ENCODE data around the gene IL19. TPM values are rescaled to one million over a fixed set of nuclear protein-coding genes. Genes with fewer than 3 reads are reported as not detected.
A peak's percentile ranks its signal among the peaks of the same experiment; 100 is the strongest.

The IL19 gene
- total RNA-seq, 1 experiment from 2014 or later, result not detected

DNA sequence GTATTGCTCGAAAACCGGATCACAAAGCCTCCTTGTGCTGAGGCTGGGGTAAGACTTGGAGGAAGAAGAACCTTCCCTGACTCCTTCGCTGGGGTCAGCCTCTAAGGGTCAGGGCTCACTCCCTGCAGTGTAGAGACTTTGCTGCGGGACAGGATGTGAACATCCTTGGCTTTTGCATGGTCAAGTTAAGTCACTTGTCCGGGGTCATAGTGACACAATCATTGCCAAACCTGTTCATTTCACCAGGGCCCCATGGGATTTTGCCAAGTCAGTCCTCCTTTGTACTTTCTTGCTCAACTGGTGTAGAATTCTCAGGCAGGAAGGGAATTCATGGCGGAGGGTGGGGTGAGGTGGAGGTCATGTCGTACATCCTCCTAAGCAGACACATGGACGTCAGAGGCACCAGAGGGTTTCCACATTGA, 26.4 kb downstream of the IL19 start:
- no peaks in the 10 kb centered on the region for H3K36me3 ChIP-seq
- no peaks in the 10 kb centered on the region for H3K27me3 ChIP-seq
- DNase-seq, result no peak
- no peak overlapping the region for H3K4me3 ChIP-seq
- no peaks in the 10 kb centered on the region for H3K9me3 ChIP-seq (replicated peaks)
- no peak overlapping the region for H3K27ac ChIP-seq
- peaks cover 13% of the 10 kb centered on the region for H3K4me1 ChIP-seq

DNA sequence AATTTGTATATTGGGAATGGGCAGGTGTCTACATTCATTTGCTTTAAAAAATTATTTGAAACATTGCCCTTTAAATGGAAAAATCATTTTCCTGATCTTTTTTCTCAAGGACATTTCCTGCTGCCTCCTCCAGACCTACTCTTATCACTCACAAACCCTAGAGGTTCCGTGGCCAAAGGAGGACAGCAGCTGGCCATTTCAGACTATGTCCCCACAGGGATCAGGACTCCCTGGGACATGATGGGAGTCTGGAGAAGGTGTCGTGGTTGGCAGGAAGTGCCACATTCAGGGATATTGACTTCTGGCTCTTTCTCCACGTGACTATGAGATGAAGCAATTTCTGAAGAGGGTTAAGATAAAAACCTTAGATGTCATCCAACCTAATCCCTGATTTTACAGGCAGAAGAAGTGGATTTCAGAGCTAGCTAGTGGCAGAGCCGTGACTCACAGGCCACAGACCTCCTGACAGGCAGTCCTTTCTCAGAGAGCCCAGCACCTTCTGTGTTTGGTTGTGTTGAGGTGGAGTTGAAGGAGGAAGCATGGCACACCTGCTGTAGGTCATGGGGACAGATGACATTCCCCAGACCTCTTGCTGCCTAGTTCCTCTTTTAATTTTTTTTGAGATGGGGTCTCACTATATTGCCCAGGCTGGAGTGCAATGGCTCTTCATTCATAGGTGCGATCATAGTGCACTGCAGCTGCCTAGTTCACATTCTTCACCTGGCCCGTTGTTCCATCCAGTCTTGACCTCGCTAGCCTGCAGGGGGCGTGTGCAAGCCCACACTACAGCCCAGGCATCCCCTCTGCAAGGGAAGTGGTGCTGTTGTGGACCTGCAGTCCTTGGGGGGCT, 27.2 kb downstream of the IL19 start:
- no peak overlapping the region for H3K4me3 ChIP-seq
- no peaks in the 10 kb centered on the region for H3K27me3 ChIP-seq
- H3K4me1 ChIP-seq, result peaks cover 13% of the 10 kb centered on the region
- H3K9me3 ChIP-seq (replicated peaks), result no peaks in the 10 kb centered on the region
- H3K36me3 ChIP-seq, result no peaks in the 10 kb centered on the region
- no peak overlapping the region for H3K27ac ChIP-seq
- DNase-seq, result peak in 1 of 2 experiments; percentile 33

DNA sequence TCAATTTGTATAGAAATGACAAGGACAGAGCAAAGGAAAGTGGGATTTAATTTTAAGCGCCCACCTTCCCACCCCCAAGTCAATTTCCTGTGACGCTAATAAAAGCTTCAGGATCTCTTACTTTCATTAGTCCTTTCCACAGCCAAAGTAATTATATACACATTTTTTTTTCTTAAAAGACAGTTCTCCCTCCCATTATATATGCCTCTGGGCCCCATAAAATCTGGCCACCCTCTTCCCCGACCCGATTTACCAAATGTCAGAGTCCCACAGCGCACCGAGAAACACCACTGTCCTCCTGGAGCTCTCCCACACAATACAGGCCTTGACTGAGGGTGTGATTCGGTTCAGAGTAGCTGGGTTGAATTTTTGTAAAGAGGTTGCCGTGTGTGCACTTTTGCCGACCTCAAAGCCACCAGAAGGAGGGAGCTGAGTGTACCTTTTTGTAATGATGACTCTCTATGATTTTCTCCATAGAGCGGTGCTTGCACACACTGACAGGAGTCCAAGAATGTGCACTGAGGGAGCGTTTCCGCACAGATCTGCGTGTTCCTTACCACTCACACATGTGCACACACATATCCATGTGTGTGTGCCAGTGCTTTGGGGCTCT, 27.9 kb downstream of the IL19 start:
- H3K9me3 ChIP-seq (replicated peaks), result no peaks in the 10 kb centered on the region
- peaks cover 6% of the 10 kb centered on the region for H3K4me1 ChIP-seq
- H3K36me3 ChIP-seq, result no peaks in the 10 kb centered on the region
- no peaks in the 10 kb centered on the region for H3K27me3 ChIP-seq
- no peak for DNase-seq
- no peak overlapping the region for H3K4me3 ChIP-seq
- no peak overlapping the region for H3K27ac ChIP-seq

DNA sequence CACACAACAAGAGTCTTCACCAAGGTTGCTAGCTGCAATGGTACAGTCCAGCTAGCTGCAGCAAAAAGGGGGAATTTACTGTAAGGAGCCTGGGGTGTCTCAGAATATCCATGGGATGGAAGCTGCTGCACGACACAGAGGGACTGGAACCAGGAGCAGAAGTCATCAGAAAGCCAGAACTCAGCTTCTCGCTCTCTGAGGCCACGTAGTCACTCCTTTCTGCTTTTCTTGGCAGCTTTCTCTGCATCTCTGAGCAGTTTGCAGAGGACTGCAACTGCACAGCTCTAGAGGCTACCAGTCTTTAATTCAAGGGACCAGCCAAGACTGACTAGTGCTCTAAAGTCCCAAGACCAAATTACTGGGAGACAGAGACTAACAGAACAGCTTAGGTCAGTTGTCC, 28.7 kb downstream of the IL19 start:
- H3K27me3 ChIP-seq, result no peaks in the 10 kb centered on the region
- no peak for DNase-seq
- H3K4me1 ChIP-seq, result no peaks in the 10 kb centered on the region
- no peaks in the 10 kb centered on the region for H3K9me3 ChIP-seq (replicated peaks)
- no peak overlapping the region for H3K4me3 ChIP-seq
- H3K27ac ChIP-seq, result no peak overlapping the region
- H3K36me3 ChIP-seq, result no peaks in the 10 kb centered on the region

DNA sequence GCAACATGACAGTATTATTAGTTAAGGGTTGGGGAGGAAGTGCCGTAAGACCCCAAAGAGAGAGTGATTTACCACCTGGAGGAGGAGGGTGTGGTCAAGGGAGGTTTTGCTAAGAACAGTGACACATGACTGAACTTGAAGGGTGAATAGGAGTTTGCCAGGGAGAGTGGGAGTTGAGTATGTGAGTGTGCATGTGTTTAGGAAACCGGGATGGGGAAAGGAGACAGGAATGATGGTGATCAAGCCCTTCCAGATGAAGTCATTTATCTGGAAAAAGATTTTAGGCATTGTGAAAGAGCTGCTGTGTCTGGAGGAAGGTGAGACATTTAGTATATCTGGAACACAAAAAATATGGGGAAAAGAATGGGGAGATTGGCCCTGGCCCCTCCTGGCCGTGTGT, 29.8 kb downstream of the IL19 start:
- no peak for DNase-seq
- no peaks in the 10 kb centered on the region for H3K4me1 ChIP-seq
- no peaks in the 10 kb centered on the region for H3K36me3 ChIP-seq
- H3K4me3 ChIP-seq, result no peak overlapping the region
- no peaks in the 10 kb centered on the region for H3K27me3 ChIP-seq
- no peaks in the 10 kb centered on the region for H3K9me3 ChIP-seq (replicated peaks)
- H3K27ac ChIP-seq, result no peak overlapping the region

DNA sequence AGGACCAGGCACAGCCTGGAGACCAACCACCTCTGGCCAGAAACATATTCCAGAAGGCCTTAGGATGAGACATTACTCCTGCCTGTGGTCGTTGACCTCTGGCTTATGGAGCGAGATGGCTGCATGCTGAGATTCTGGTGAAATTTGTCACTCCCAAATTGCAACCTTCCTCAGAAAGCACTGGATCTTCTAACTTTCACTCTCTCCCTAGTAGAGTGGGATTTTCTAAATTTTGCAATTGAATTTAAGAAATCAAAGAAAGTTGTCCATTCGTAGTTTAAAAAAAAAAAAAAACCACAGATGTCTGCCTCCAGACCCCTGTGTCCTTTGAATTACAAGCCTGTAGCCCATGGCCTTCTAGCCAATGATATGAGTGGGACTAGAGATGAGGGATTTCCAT, 30.3 kb downstream of the IL19 start:
- no peak for DNase-seq
- Histone ChIP-seq H3K4me3 (no peak overlapping the region), H3K4me1 (no peaks in the 10 kb centered on the region), H3K9me3 (replicated peaks) (no peaks in the 10 kb centered on the region), H3K27me3 (no peaks in the 10 kb centered on the region), H3K27ac (no peak overlapping the region), H3K36me3 (no peaks in the 10 kb centered on the region)

DNA sequence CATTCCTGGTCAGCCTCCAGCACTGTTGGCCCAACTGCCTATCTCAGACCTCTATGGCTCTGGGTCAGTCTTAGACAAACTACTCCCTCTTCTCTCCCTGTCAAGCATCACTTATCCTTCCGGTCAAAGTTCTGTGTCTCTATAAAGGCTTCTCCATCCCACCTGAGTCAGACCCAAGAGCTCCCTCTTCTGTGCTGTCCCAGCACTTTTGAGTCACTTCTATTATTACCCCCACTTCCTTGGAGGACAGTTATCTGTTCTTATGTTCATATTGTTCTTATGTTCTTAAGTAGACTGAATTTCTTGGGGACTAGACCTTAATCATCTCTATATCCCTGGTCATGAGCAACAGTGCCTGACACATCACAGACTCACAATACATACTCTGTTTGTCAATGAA, 30.9 kb downstream of the IL19 start:
- no peaks in the 10 kb centered on the region for H3K27me3 ChIP-seq
- no peaks in the 10 kb centered on the region for H3K9me3 ChIP-seq (replicated peaks)
- no peaks in the 10 kb centered on the region for H3K4me1 ChIP-seq
- no peaks in the 10 kb centered on the region for H3K36me3 ChIP-seq
- no peak overlapping the region for H3K4me3 ChIP-seq
- H3K27ac ChIP-seq, result no peak overlapping the region
- no peak for DNase-seq

DNA sequence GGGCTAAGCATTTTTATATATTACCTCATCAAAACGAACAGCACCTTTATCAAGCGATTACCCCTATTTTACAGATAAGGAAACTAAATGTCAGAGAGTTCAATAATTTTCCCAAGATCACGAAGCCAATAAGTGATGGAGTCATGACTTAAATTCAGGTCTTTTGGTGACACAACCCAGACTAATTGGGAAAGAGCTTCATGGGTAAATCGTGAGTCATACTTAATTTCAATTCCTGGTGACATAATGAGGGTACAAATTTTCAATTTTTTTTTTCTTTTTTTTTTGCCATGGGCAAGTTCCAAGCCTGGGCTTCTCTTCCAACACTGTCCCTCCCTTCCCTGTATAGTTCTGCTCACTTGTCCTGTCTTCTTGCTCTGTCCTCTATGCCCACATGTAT, 31.8 kb downstream of the IL19 start:
- Histone ChIP-seq H3K27ac (no peak overlapping the region), H3K4me3 (no peak overlapping the region), H3K36me3 (no peaks in the 10 kb centered on the region), H3K27me3 (no peaks in the 10 kb centered on the region), H3K4me1 (no peaks in the 10 kb centered on the region), H3K9me3 (replicated peaks) (no peaks in the 10 kb centered on the region)
- DNase-seq, result no peak

DNA sequence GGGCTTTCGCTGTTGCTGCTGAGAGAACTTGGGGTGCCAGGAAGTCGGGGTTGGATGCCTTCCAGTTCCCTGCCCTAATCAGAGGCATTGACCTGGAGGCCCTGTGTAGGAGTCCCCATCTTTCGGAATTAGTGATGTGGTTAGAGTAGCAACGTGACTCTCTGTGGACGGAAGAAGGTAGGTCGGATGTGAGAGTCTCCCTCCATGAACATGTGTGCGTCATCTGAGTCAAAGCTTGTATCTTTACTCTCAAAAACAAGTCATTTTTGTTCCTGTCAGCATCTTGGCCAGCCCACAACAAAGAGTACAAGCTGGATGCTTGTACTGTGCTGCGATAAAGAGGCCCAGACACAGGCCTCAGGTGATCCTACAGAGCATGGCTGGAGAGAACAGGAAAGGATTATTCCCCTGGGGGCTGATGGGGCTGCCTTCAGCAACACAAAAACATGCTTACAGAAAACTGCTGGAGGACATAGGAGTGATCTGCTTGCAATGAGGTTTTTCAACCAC, 32.7 kb downstream of the IL19 start:
- Histone ChIP-seq H3K4me3 (no peak overlapping the region), H3K9me3 (replicated peaks) (no peaks in the 10 kb centered on the region), H3K27me3 (no peaks in the 10 kb centered on the region), H3K27ac (no peak overlapping the region), H3K36me3 (no peaks in the 10 kb centered on the region), H3K4me1 (no peaks in the 10 kb centered on the region)
- no peak for DNase-seq

DNA sequence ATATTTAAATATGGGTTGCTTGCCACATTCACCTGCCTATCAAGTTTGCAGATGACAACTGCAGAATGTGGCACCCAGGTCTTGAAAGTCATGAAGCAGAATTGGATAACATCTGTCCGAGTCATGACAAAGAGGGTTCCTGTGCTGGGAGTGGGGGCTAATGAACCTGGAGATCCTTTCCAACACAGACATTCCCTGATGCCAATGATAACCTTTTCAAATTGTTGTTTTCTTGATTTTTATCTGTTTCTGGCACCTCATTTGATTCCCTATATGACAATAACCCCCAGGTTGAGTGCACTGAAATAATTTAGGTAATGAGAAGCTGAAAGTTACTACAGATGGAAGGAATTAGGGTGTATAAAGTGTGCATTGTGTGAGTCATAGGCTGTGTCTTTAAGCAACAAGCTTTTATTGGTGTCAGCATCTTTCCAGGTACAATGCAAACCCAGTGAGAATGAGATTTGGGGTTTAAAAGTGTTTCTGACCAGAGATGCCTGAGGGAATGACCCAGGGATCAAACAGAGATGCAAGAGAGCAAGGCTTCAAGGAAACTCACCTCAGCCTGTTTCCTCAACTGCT, 33.7 kb downstream of the IL19 start:
- Histone ChIP-seq H3K27ac (no peak overlapping the region), H3K9me3 (replicated peaks) (no peaks in the 10 kb centered on the region), H3K4me3 (no peak overlapping the region), H3K4me1 (no peaks in the 10 kb centered on the region), H3K27me3 (no peaks in the 10 kb centered on the region), H3K36me3 (no peaks in the 10 kb centered on the region)
- no peak for DNase-seq

DNA sequence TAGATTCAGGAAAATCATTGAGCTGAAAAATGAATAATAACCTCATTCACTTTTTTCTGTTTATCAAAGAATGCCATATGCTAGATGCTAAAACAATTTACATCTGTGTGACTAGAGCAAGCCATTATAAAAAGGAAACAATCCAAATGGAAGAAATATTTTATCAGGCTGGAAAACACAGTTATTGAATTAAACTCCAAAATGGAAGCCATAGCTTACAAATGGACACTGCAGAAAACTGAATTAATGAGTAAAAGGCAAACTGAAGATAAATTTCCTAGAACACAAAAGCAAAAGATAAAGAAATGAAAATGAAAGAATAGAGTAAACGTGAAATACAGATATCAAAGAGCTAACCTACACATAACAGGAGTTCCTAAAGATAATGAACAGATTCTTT, 34.8 kb downstream of the IL19 start:
- no peak for DNase-seq
- Histone ChIP-seq H3K27ac (no peak overlapping the region), H3K36me3 (no peaks in the 10 kb centered on the region), H3K4me3 (no peak overlapping the region), H3K4me1 (no peaks in the 10 kb centered on the region), H3K27me3 (no peaks in the 10 kb centered on the region), H3K9me3 (replicated peaks) (no peaks in the 10 kb centered on the region)

DNA sequence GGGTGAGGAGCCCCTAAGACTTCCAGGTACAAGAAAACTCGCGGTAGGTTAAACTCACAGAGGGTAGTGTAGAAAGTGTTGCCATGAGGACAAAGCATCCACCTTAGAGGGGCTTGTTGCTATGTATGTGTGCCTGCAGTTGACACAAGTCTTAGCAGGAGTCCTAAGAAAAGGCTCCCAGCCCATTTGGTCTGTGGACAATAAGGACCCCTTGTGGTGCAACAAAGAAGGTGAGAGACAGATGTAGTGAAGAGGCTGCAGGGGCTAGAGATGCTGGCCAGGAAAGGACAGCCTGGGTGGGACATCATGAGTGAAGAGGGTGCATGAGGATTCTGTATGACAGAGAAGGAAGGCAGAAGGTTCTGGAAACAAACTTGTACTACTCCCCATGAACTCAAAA, 38.0 kb downstream of the IL19 start:
- H3K27me3 ChIP-seq, result no peaks in the 10 kb centered on the region
- DNase-seq, result peak; percentile 52 to 80
- H3K4me3 ChIP-seq, result no peak overlapping the region
- no peaks in the 10 kb centered on the region for H3K36me3 ChIP-seq
- H3K27ac ChIP-seq, result no peak overlapping the region
- H3K9me3 ChIP-seq (replicated peaks), result no peaks in the 10 kb centered on the region; the same call in 1 of the 2 replicates
- H3K4me1 ChIP-seq, result no peaks in the 10 kb centered on the region

DNA sequence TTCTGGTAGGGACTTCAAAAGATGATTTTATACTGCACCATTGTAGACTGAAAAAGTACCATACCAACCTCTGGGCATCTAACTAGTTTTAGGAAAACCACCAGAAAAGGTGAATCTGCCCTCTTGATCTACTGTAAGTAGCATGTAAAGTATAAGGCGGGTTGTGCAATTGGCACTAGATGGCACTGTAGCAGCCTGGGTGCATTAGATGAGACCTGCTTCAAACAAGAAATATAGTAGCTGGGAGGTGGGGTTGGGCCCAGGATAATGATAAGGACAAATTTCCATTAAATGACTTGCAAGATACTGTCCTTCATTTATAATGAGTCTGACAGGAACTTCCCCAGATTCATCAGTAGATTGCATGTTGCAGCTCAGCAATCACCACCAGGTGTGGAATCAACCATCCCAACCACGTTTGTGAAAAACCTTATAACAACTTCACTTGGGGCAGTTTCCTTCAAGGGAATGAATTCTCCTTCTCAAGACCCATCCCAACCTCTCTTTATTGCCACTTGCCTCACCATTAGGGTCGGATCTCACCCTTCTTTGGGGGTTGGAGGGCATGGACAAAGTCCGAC, 39.0 kb downstream of the IL19 start:
- Histone ChIP-seq H3K27me3 (no peaks in the 10 kb centered on the region), H3K36me3 (no peaks in the 10 kb centered on the region), H3K4me3 (no peak overlapping the region), H3K4me1 (no peaks in the 10 kb centered on the region), H3K9me3 (replicated peaks) (no peaks in the 10 kb centered on the region; the same call in 1 of the 2 replicates), H3K27ac (no peak overlapping the region)
- peak in 1 of 2 experiments; percentile 28 for DNase-seq

DNA sequence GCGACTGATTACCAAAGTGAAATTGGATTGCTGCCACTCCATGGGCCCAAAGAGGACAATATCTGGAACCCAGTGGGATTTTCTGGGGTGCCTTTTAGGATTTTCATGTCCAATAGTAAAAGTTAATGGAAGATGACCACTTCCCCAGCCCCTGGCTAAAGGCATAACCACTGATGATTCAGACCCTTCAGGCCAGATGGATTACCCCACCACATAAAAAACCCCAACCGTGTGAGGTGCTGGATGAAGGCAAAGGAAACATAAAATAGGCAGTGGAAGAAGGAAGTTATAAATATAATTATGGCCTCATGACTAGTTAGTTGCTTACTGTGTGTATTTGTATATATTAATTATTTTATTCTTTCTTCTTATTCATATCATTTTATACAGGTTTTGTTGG, 41.9 kb downstream of the IL19 start:
- Histone ChIP-seq H3K36me3 (no peaks in the 10 kb centered on the region), H3K4me1 (no peaks in the 10 kb centered on the region), H3K9me3 (replicated peaks) (no peaks in the 10 kb centered on the region; the same call in 1 of the 2 replicates), H3K27ac (no peak overlapping the region), H3K4me3 (no peak overlapping the region), H3K27me3 (no peaks in the 10 kb centered on the region)
- no peak for DNase-seq

All from SJCRH30 (cell line).